Kidney (tissue), 14 donors: Measurements from ENCODE around the gene TLCD4. TPM values are rescaled to one million over a fixed set of nuclear protein-coding genes. Genes with fewer than 3 reads are reported as not detected.

ENCODE experiments used
- DNase-seq, 5 donors: peaks; one replicate each; pipeline ENCODE4 v3.0.0-alpha.2; 2013 to 2020
- FAIRE-seq: peaks from 2 replicates; lab custom pipeline; 2012; peaks lifted over from hg19 to GRCh38; lab: Jason Lieb, UNC
- H3K27ac ChIP-seq, 2 donors: one replicate each; pipeline ENCODE4 v1.7.0; 2013; ENCODE audit warnings: low read depth in 2 of 2, low read length in 2 of 2, inconsistent platforms in 1 of 2
- H3K27me3 ChIP-seq: one replicate; pipeline ENCODE4 v1.7.1; 2013; ENCODE audit warnings: low read length, inconsistent platforms; ENCODE audit not compliant: control insufficient read depth, insufficient read depth
- H3K36me3 ChIP-seq, 3 donors: one replicate each; pipeline versions ENCODE4 v1.7.0 to v1.7.1; 2013; ENCODE audit warnings: low read length in 3 of 3, control low read depth in 1 of 3, inconsistent platforms in 1 of 3; ENCODE audit not compliant: insufficient read depth in 3 of 3, control insufficient read depth in 2 of 3
- H3K4me1 ChIP-seq, 3 donors: one replicate each; pipeline versions ENCODE4 v1.7.0 to v1.7.1; 2013; ENCODE audit warnings: low read length in 3 of 3, inconsistent platforms in 1 of 3, low read depth in 1 of 3; ENCODE audit not compliant: control insufficient read depth in 2 of 3, insufficient read depth in 2 of 3
- H3K4me3 ChIP-seq, 3 donors: one replicate each; pipeline versions ENCODE4 v1.7.0 to v1.8.1; 2013; ENCODE audit warnings: low read length in 3 of 3, control low read depth in 1 of 3, inconsistent platforms in 1 of 3
- H3K9ac ChIP-seq, 3 donors: one replicate each; pipeline versions ENCODE4 v1.7.0 to v1.7.1; 2013; ENCODE audit warnings: low read length in 3 of 3, control low read depth in 1 of 3, inconsistent platforms in 1 of 3
- H3K9me3 ChIP-seq, 3 donors: one replicate each; pipeline versions ENCODE4 v1.7.0 to v1.7.1; 2013; ENCODE audit warnings: low read length in 3 of 3, control low read depth in 1 of 3, inconsistent platforms in 1 of 3; ENCODE audit not compliant: control insufficient read depth in 2 of 3, insufficient read depth in 1 of 3
- CTCF ChIP-seq: IDR thresholded peaks from 3 replicates; pipeline ENCODE4 v1.5.1; 2012; ENCODE audit warnings: mild to moderate bottlenecking, moderate library complexity, borderline replicate concordance; ENCODE audit not compliant: insufficient read depth; ENCODE audit errors: extremely low read depth
- intact Hi-C: fragments of 100-400 bp; cut with DNase I; formaldehyde crosslinking; loops from one replicate; pipeline ENCODE4 v1.11.1; 2022
- polyA plus RNA-seq: library from polyadenylated mRNA; stranded (reverse); fragments of 350-450 nt; fragmentation: Illumina TruSeq; extraction: RNeasy Lipid Tissue Mini Kit (QIAGEN cat#74804); gene quantifications from one replicate; pipeline ENCODE4 v1.2.3, GENCODE V29; 2014; ENCODE audit warnings: low read depth, low replicate concordance; ENCODE audit not compliant: insufficient read depth
- total RNA-seq: library from RNA; stranded (reverse); fragmentation: NEBNext Ultra II Directional; extraction: Animal tissue kit (Norgen Biotek cat#: 25700); gene quantifications from one replicate; pipeline ENCODE4 v1.2.1, GENCODE V29; 2021
- donor health status: control.
- donor health status: control.
- donor health status: control.
- donor health status: control.
- donor health status: control.
- donor health status: DM: yes; HTN: yes; CAD: no.
- donor health status: Normal renal cell carcinoma (clear cell type).

TLCD4 gene
- total and polyA plus RNA-seq, 2 donors from 2014 or later, result 2.4 to 7.1 TPM

DNA sequence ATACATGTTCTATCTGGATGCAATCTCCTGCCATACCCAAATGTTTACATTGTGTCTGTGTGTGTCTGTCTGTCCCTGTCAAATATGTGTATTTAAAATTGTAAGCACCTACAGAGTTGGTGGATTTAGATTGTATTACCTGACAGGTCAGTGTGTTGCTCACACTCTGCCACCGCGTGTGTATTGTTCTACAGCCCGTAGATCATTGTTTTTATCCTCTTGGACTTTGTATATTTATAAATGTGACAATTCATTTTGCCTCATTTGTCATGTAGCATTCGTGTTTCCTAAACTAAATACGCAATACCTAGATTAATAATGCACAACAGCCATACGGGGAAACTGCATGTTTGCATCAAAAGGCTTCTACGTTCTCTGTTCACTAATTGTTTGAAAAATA, 45.0 kb upstream of the TLCD4 start:
- Histone ChIP-seq H3K36me3 (no peaks in the 10 kb centered on the region), H3K27ac (peak overlapping the region; percentile 55 to 96), H3K9ac (peak overlapping the region; percentile 91 to 97 (median 91)), H3K27me3 (no peaks in the 10 kb centered on the region), H3K4me1 (peaks cover 0 to 12% (median 0%) of the 10 kb centered on the region in 3 donors), H3K4me3 (peak overlapping the region; percentile 92 to 99 (median 97)), H3K9me3 (no peaks in the 10 kb centered on the region)
- intact Hi-C loops, result no loop called here
- no peak for TF ChIP-seq CTCF
- no peak for FAIRE-seq
- no peak for DNase-seq

DNA sequence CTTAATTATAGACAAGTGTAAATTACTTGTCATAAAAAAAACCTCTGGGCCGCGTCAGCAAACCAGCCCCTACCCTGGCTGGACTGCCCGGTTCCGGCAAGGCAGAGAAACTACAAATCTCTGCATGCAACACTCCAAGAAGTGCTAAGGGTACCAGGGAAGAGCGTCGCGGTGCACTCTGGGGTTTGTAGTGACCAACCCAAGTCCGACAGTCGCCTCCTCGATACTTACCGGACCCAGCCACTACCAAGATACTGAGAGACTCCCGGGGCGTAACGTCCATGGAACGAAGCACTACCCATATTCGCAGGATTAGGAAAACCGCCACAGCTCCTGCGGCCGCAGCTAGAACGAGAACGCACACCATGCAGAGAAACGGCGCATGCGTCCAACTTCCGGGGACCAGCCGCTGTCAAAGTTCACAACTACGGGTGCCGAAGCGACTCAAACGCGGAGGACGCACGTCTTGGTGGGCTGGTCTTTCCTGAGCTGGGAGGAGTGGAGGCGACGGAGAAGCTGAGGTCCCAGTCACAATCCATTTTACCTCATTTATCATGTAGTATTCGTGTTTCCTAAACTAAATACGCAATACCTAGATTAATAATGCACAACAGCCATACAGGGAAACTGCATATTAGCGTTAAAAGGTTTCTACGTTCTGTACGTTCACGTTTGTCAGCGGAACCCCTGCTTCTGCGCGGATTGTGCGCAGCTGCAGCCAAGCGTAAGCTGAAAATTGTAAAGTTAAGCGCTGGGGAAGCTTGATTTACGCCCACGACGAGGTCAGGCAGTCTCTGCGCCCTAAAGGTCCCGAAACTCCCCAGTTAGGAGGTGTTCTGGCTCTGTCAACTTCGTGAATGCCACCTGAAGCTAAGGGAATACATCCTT, 44.4 kb upstream of the TLCD4 start, which contains the start of gene ALG14:
ALG14 (minus strand) TSS at position 420 of the 888 bp plus-strand sequence; CDS start at position 367, 53 bp downstream.
- peak; percentile 96 to 99 (median 97) for DNase-seq
- peak; percentile 58 for FAIRE-seq
- peak within 1 kb of the TSS; percentile 91 to 97 (median 91) for H3K9ac ChIP-seq
- intact Hi-C loops, result no loop called here
- H3K4me1 ChIP-seq, result peaks cover 0 to 12% (median 0%) of the 10 kb centered on the region in 3 donors
- no peaks in the 10 kb centered on the region for H3K9me3 ChIP-seq
- H3K27me3 ChIP-seq, result no peaks in the 10 kb centered on the region
- peak within 1 kb of the TSS; percentile 96 to 97 for H3K27ac ChIP-seq
- no peaks in the 10 kb centered on the region for H3K36me3 ChIP-seq
- no peak for TF ChIP-seq CTCF
- peak within 1 kb of the TSS; percentile 92 to 99 (median 97) for H3K4me3 ChIP-seq

DNA sequence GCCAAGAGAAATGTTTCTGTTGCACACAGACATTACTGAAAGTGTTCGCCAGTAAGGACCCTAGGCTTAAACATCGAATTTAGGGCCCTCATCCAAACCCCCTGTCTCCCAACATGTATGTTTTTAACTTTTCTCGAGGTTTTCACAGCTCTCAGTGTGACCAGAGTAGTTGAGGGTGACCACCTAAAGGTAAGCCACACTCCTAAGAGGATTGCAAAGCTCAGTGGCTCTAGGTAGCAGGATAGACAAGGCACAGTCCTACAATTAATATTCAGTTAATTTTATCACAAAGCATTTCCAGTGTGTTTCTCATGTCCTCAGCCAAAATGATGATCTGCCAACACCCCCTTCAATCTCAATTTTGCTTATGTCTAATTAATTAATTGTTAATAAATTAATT, 43.7 kb upstream of the TLCD4 start:
- Histone ChIP-seq H3K9me3 (no peaks in the 10 kb centered on the region), H3K9ac (peak overlapping the region; percentile 91 to 97 (median 91)), H3K4me1 (peaks cover 0 to 12% (median 0%) of the 10 kb centered on the region in 3 donors), H3K4me3 (peak overlapping the region; percentile 92 to 99 (median 97)), H3K27me3 (no peaks in the 10 kb centered on the region), H3K36me3 (no peaks in the 10 kb centered on the region), H3K27ac (peak overlapping the region; percentile 96 to 97)
- TF ChIP-seq CTCF, result no peak
- intact Hi-C loops, result no loop called here
- DNase-seq (no peak), FAIRE-seq (no peak)
